HG03139 (cell line): Measurements from ENCODE around the gene WDR77.

ENCODE experiments used
- ATAC-seq: cut with Tn5 transposase; IDR thresholded peaks from one replicate; pipeline ENCODE4 v1.9.1; 2021; ENCODE audit not compliant: unreplicated experiment

Gene WDR77

DNA sequence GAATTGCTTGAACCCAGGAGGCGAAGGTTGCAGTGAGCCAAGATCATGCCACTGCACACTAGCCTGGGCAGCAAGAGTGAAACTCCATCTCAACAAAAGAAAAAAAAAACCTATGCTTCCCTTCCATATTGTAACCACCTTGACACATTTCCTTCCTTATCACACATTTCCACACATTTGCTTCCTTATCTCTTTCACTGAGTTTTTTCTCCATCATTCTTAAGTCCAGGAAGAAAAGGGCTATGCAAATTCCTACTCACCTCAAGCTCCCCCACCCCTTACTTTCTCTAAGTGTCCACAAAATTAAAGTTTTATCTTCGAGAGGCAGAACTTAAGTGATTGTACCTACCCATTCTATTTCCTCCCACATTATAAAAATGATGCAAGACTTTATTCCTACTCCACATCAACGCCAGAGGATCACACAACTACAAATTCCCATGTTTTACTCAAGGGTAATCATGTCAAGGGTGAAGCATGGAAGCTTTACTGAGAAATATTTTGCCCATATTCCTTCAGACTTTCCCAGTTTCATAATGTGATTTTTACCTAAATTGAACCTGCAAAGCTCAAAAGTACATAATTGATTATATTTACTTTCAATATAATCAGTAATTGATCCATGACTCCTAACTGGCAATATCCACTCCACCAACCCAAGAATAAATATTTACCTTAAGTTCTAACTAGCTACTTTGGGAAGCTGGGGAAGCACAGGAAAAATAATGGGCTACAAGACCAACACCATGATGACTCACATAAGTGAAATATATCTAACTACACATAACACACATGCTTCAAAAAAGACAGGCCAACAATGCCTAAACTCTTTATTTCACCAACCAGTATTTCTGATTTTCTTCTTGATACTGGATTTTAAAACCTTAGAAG, 9.3 kb downstream of the WDR77 start:
- no peak for ATAC-seq

- no peak for ATAC-seq
Observed at GRCh38 chr1:111436726-111437125, 12.3 kb downstream of the WDR77 start.

DNA sequence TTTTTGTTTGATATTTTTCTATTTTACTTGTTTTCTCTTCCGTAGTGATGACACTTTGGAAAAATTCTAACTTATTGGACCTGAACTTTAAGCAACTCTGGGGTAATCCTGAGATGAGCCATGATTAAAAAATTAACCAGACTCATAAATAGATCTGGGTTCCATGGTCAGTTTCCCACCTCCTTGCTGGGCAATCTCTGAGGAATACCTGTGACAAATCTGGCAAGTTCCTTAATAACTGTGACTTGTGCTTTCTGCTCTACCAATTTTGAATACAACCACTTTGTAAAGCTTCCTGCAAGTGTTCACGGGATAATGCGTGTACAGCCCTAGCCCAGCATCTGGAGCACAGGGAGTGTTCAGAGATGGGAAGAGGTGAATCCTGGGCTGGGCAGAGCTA, 24.8 kb downstream of the WDR77 start:
- no peak for ATAC-seq

- no peak for ATAC-seq
Observed at GRCh38 chr1:111422546-111423391, 26.3 kb downstream of the WDR77 start.

GRCh38 chr1:111420377-111420776, 28.7 kb downstream of the WDR77 start:
- ATAC-seq = no peak

DNA sequence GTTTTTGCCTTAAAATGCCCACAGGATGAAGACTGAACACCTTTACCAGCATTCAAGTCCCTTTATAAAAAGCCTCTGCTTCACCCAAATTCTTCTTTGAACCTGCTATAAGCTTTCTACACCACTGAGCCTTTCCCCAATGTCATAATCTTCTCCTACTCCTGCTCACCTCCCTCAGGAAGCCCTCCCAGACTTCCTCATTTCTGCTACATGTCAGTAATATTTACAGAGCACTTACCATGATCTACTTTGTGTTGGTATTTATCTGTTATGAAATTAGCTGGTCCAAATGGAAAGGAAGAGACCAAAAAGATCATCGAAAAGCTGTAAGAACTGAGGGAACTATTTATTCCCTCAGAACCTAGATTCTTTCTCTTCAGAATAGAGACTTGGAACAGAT, 30.0 kb downstream of the WDR77 start:
- ATAC-seq = no peak

- no peak for ATAC-seq
Observed at GRCh38 chr1:111417755-111418154, 31.3 kb downstream of the WDR77 start.

DNA sequence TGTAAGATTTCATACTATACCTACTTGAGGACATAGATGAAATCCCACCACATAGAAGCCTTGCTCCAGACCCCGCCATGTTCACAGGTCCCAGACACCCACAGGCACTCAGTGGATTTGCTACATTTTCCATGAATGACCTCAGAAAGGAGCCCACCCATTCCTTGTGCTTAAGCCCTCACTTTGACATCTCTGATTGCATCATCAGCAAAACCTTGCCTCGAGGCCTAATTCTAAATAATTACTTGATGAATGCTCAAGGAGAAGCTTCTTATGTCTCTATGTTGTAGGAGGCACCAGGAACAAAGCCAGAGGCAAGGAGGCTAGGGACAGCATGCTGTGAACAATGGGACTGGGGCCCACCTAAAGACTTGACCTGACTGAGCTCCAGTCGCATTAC, 33.6 kb downstream of the WDR77 start:
- no peak for ATAC-seq

- ATAC-seq = no peak
Observed at GRCh38 chr1:111414756-111415155, 34.3 kb downstream of the WDR77 start.

GRCh38 chr1:111412839-111413238, 36.2 kb downstream of the WDR77 start:
- no peak for ATAC-seq

GRCh38 chr1:111407301-111407700, 41.8 kb downstream of the WDR77 start:
- ATAC-seq = no peak

DNA sequence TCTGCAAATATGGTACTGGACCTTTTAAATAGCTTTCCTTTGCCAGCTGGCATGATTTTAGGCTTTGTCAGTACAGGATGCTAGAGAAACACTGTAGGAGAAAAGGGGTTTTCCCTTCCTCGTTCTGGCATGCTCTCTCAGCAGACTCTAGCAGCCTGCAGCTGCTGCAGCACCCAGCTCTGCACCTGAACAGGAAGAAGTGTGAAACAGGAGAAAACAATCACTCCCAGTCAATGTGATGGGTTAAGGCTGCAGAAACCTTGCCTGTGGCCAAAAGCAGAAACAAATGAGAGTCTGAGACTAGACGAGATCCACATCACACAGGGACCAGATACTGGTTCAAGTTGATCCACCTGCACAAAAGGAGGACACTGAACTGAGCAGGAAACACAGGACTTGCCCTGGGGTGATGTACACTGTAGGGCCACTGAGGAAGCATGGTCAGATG, 42.7 kb downstream of the WDR77 start:
- ATAC-seq = peak; percentile 92

DNA sequence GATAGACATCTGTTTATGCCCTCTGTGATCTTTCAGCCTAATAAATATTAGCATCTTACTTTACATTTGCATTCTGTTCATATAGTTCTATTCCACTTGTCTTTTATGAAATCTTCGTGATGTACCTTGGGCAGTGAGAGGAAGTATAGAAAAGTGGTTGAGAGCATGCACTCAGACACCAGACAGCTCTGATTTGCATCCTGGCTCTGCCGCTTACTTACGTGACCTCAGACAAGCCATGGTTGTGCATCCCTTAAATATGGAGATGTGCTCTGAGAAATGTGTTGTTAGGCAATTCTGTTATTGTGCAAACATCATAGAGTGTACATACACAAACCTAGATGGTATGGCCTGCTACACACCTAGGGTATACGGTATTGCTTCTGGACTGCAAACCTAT, 44.5 kb downstream of the WDR77 start:
- no peak for ATAC-seq

DNA sequence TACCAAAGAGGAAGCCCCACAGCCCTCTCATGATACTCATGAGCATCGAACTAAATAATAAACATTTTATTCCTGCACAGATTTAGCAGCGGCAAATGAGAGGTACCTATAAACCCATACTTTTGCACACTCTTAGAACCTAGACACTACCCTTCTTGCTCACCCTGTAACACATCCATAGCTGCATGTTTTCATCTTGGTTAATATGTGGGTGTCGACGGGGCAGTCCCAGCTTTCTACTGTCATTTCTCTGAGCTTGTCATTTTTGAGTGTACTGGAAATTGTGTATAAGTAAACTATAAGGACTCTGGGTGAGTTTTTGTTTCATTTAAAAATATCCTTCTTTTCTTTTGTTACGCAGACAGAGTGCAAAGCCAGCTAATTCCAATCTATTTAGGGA, 47.0 kb downstream of the WDR77 start:
- no peak for ATAC-seq

DNA sequence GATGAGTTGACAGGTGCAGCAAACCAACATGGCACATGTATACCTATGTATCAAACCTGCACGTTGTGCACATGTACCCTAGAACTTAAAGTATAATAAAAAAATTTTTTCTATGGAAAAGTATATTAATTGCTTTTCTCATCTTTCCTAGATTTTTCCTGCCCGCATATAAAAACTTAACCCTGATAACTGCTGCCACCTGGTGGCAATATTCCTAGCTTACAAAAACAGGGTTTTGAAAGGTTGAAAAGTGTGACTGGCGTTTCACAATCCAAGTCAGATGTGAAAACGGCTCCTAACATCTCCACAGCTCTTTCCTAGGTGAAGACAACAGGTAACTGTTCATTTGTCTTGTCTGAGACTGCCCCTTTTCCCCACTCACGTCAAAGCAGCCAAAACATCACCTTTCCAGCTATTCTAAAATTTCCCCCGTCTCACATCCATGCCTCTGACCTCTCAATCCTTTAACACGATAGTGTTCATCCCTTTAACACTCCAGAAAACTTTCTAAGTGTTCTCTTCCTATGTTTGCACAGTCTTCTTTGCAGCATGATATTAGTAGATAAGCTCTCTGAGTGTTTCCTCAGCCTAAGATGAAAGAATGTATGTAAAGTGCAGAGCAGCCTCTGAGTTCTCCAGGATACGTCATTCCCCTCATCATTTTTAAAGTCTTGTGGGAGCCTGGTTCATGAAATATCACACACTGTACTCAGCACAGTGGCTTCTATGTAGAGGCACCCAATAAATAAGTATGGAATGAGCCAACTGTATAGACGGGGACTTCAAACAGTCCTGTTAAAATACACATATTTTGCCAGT, 49.1 kb downstream of the WDR77 start:
- ATAC-seq = no peak

DNA sequence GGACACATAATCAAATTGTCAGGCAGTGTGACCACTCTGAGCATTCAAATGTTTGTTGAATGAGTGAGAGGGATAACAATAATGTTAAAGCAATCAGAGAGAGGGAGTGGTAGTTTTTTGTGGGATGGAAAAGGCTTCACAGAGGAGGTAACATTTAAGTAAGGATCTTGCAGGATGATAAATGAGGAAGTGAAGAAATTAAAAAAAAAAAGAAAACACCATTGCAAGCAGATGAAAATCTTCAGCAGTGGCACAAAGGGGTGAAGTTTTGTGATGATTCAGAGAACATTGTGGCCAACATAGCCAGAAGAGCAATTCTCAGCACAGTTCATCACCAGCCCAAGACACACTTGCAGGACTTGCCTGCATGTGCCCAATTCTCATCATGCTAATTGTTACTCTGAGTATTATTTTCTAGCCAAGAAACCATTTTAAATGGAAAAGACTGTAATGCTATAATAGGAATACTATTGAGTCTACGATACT, 56.6 kb downstream of the WDR77 start:
- no peak for ATAC-seq

GRCh38 chr1:111392042-111392441, 57.0 kb downstream of the WDR77 start:
- ATAC-seq = no peak
